GM12873 (cell line): ENCODE results near the gene GPBP1L1.

Experiments
- TF ChIP-seq, protein P1 (sequence below): IDR thresholded peaks from 2 replicates; pipeline ENCODE4 v1.5.1; 2012; ENCODE audit warnings: low read depth, mild to moderate bottlenecking, moderate library complexity, low read length, control low read depth; ENCODE audit not compliant: insufficient read depth; ENCODE audit errors: missing control alignments

Gene GPBP1L1

DNA sequence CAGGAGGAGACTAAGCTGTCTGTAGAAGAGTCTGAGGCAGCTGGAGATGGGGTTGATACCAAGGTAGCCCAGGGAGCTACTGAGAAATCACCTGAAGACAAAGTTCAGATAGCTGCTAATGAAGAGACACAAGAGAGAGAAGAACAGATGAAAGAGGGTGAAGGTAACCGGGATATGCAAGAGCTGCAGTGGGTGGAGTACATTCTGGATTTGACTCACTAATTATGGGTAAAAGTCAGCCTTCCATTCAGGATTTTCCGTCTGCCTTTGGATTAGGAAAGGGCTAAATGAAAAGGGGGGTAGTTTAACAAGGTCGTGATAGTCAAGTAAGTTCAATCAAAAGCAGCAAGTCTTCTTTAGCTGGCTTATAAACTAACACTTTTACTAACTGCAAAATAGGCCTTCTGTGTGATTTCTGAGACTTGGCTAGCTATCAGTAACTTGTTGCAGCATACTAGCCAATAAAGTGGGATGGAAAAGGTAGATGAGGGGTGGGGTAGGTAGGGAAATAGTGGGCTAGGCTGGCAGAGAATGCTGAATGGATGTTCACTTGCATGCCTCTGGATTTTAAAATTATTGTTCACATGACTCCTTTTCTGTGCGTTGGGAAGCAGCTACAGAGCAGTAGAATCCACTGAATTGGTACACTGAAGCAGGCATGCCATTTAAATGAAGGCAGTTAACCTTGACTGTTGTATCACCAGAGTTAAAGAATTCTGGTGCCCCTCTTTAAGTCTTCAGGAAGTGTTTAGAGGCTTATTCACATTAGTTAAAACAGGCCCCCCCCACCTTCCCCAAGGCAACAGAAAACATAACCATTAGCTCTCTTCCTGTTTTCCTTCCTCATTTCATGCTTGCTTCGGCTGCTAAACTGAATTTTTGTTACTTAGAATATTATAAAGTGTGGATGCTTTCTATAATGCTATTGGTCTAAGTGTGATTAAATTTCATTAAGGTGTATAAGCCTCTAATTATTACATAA is 77.9 kb downstream of the GPBP1L1 start:
- TF ChIP-seq, protein P1, sequence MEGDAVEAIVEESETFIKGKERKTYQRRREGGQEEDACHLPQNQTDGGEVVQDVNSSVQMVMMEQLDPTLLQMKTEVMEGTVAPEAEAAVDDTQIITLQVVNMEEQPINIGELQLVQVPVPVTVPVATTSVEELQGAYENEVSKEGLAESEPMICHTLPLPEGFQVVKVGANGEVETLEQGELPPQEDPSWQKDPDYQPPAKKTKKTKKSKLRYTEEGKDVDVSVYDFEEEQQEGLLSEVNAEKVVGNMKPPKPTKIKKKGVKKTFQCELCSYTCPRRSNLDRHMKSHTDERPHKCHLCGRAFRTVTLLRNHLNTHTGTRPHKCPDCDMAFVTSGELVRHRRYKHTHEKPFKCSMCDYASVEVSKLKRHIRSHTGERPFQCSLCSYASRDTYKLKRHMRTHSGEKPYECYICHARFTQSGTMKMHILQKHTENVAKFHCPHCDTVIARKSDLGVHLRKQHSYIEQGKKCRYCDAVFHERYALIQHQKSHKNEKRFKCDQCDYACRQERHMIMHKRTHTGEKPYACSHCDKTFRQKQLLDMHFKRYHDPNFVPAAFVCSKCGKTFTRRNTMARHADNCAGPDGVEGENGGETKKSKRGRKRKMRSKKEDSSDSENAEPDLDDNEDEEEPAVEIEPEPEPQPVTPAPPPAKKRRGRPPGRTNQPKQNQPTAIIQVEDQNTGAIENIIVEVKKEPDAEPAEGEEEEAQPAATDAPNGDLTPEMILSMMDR, result no peak

GRCh38 chr1:45607404-45608074 is 78.8 kb downstream of the GPBP1L1 start:
- TF ChIP-seq, protein P1, result no peak

DNA sequence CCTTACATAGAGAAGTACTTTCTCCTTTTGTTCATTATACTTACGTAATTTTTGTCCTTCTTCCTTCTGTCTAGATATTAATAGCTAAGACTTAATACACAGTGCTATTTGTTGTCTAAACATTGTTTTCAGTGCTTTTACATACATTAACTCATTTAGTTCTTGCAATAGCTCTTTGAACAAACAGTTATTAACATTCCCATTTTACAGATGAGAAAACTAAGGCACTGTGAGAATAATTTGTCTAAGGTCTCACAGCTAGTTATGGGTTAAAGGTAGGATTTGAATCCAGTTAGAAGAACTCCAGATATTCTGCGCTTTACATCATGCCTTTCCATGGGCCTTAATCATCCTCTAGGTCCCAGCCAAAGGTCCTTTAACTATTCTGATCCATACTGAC is 82.1 kb downstream of the GPBP1L1 start:
- TF ChIP-seq, protein P1, result no peak

- TF ChIP-seq, protein P1, result no peak
Observed at GRCh38 chr1:45594412-45594811, 91.9 kb downstream of the GPBP1L1 start.

DNA sequence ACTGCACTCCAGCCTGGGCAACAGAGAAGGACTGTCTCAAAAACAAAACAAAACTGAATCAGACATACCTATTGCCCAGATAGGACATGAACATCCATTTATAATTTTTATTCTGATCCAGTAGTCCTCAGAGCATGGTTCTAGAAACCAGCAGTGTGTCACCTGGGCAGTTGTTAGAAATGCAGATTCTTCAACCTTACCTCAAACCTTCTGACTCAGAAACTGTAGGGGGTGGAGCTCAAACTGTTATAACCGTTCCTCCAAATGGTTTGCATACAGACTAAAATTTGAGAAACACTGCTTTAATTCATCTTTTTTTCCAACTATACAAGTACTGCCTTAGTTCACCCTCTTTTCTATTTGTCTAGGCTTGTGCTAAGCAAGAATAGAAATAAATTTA is 96.5 kb downstream of the GPBP1L1 start:
- TF ChIP-seq, protein P1, result no peak

GRCh38 chr1:45586769-45587168 is 99.6 kb downstream of the GPBP1L1 start:
- TF ChIP-seq, protein P1, result no peak

GRCh38 chr1:45585496-45586075 is 100.7 kb downstream of the GPBP1L1 start:
- TF ChIP-seq, protein P1, result no peak
